ENCODE results near the gene GMDS. TPM values are rescaled to one million over a fixed set of nuclear protein-coding genes. Genes with fewer than 3 reads are reported as not detected.

Gene GMDS
- total and polyA plus RNA-seq, 2 of the 8 experiments (the other 6 are each of a cell fraction or from before 2014, with no cell fraction given): 16.8 to 50.0 TPM

GRCh38 chr6:2158596-2159271 is 86.7 kb downstream of the GMDS start (continued):
- TF ChIP-seq RAD21 (IDR thresholded peaks at IDR 0.05 in 1 of 2, conservative IDR thresholded peaks at IDR 0.05 in 1 of 2; ENCODE audit: low read depth in 2 of 2, low read length in 2 of 2): peak; percentile 74 to 80
